Psoas muscle (tissue), 8 donors: Measurements from ENCODE around the gene HTR3A. TPM values are rescaled to one million over a fixed set of nuclear protein-coding genes. Genes with fewer than 3 reads are reported as not detected.
"Not testable (repeated sequence)": the region's sequence is repeated elsewhere in the genome, so short reads cannot be mapped to it uniquely, and the experiment has no call there.

ENCODE experiments used
- ATAC-seq, 4 donors: fragments of 200-7000 bp; cut with Tn5 transposase; one replicate each; pipeline ENCODE4 v1.9.1; 2020; ENCODE audit warnings: moderate library complexity in 3 of 4, mild to moderate bottlenecking in 2 of 4
- DNase-seq, 2 donors: peaks; one replicate each; pipeline ENCODE4 v3.0.0-alpha.2; 2020
- H3K27ac ChIP-seq: fragments of 200-600 bp; one replicate; pipeline ENCODE4 v1.8.0; 2022
- H3K27me3 ChIP-seq, 3 donors: fragments of 200-600 bp in 1 of 3; one replicate each; pipeline versions ENCODE4 v1.6.1 to v1.8.0; 2013 to 2022; ENCODE audit warnings: low read length in 2 of 3, mild to moderate bottlenecking in 2 of 3, moderate library complexity in 1 of 3; ENCODE audit not compliant: insufficient read depth in 3 of 3
- H3K36me3 ChIP-seq, 2 donors: fragments of 200-600 bp in 1 of 2; one replicate each; pipeline versions ENCODE4 v1.6.1 to v1.8.0; 2013 to 2022; ENCODE audit warnings: low read depth in 1 of 2, mild to moderate bottlenecking in 1 of 2, moderate library complexity in 1 of 2; ENCODE audit not compliant: insufficient read depth in 1 of 2
- H3K4me1 ChIP-seq: fragments of 200-600 bp; one replicate; pipeline ENCODE4 v1.8.0; 2022
- H3K4me3 ChIP-seq: fragments of 200-600 bp; one replicate; pipeline ENCODE4 v1.8.0; 2022; ENCODE audit warnings: mild to moderate bottlenecking
- H3K9me3 ChIP-seq: fragments of 200-600 bp; one replicate; pipeline ENCODE4 v1.8.0; 2022
- CTCF ChIP-seq: fragments of 200-600 bp; IDR thresholded peaks from one replicate; pipeline ENCODE4 v1.8.0; 2022; ENCODE audit warnings: antibody characterized with exemption
- WGBS, 3 donors: extraction: QIAGEN DNeasy Blood & Tissue Kit; methylation state at CpG; one replicate each; pipeline versions ENCODE4 v1.1.6 to v1.1.7; 2013; 5-methylcytosine and 5-hydroxymethylcytosine counted together
- intact Hi-C, 2 donors: fragments of 100-400 bp; cut with DNase I; formaldehyde crosslinking; loops; one replicate each; pipeline versions ENCODE4 v1.11.0 to v1.14.2; 2022
- polyA plus RNA-seq, 3 donors: library from polyadenylated mRNA; stranded (reverse); fragments of 200-250 nt; gene quantifications; one replicate each; pipeline ENCODE4 v1.2.3, GENCODE V29; 2013
- total RNA-seq, 4 donors: library from RNA; stranded (reverse); fragmentation: NEBNext Ultra II Directional in 2 of 4; extraction: Animal tissue kit (Norgen Biotek cat#: 25700) in 2 of 4; gene quantifications; one replicate each; pipeline versions ENCODE4 v1.2.1 to v1.2.4, GENCODE V29; 2021 to 2023
- donor health status: healthy with polysubstance abuse.
- donor health status: DM: no; HTN: no; CAD: no; lungs with moderate emphysema.
- donor health status: Bipolar disorder and iron deficiency.
- donor health status: healthy.
- donor health status: DM: yes; HTN: yes; CAD: no.
- donor health status: DM: no; HTN: no; CAD: no.
- donor health status: DM: no; HTN: no; CAD: no.
- donor health status: DM: yes; HTN: yes; CAD: no.

Gene HTR3A
- total and polyA plus RNA-seq, 7 donors = 0.03 to 1.4 TPM; not detected in 5

DNA sequence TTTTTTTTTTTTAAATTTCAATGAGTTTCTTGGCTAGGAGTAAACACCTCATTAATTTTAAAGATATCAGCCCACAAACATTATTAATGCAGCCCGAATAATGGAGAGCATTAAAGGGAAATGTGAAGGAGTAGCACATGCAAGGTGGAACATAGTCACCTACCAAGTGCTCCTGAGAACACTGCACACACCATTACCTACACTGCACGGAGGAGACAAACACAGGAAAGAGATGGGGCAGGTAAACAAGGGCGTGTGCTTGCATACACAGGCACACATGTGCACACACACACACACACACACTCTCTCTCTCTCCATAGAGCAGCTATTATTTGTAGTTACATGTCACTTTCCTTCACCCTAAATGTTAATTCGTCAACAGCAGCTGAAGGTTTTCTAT, 40.1 kb upstream of the HTR3A start:
- H3K4me1 ChIP-seq = no peaks in the 10 kb centered on the region
- H3K9me3 ChIP-seq = no peaks in the 10 kb centered on the region
- TF ChIP-seq CTCF = no peak
- intact Hi-C loops = no loop called here
- no peaks in the 10 kb centered on the region for H3K36me3 ChIP-seq
- ATAC-seq = no peak
- H3K4me3 ChIP-seq = no peak overlapping the region
- H3K27ac ChIP-seq = no peak overlapping the region
- H3K27me3 ChIP-seq = peaks cover 0 to 7% (median 0%) of the 10 kb centered on the region in 3 donors
- WGBS, 3 donors = 73 to 83% (median 78%) methylated on average over 4 of the region's 4 CpGs
- DNase-seq = no peak

DNA sequence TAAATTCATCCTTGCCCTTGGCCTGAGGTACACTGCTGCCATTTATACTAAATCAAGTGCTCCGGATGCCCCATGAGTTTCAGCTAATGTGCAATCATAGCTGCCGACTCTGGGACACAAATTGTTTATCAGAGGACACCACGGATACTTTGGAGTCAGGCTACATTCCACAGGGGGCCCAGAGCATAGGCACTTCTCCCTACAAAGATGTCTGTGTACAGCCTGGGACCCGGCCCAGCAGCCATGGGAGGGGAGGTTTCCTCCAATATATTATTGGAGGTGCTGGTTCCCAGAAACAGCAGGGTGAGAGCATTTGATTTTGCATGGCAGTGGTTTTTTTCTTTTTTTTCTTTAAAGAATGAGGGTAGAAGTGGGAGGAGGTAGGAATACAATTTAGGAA, 39.0 kb upstream of the HTR3A start:
- intact Hi-C loops = no loop called here
- Histone ChIP-seq H3K4me3 (no peak overlapping the region), H3K27ac (no peak overlapping the region), H3K4me1 (no peaks in the 10 kb centered on the region), H3K9me3 (no peaks in the 10 kb centered on the region), H3K36me3 (no peaks in the 10 kb centered on the region), H3K27me3 (peaks cover 0 to 7% (median 0%) of the 10 kb centered on the region in 3 donors)
- no peak for ATAC-seq
- 60 to 72% (median 62%) methylated on average over 4 of the region's 4 CpGs for WGBS, 3 donors
- DNase-seq = no peak
- no peak for TF ChIP-seq CTCF

DNA sequence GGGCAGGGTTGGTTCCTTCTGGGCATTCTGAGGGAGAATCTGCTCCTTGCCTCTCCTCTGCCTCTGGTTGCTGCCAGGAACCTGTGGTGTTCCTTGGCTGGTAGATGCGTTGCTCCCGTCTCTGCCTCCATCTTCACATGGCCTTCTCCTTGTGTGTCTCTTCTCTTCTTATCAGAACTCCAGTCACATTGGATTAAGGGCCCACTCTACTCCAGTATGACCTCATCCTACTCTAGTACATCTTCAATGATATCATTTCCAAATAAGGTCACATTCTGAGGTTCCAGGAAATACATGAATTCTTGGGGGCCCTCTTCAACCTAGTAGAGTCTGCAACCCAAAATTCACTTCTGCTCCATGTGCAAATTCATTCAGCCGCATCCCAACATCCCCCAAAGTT, 37.0 kb upstream of the HTR3A start:
- intact Hi-C loops = no loop called here
- 63 to 96% (median 85%) methylated on average over 3 of the region's 3 CpGs for WGBS, 3 donors
- no peak overlapping the region for H3K4me3 ChIP-seq
- no peak for DNase-seq
- no peak for ATAC-seq
- H3K27ac ChIP-seq = no peak overlapping the region
- TF ChIP-seq CTCF = no peak
- H3K4me1 ChIP-seq = no peaks in the 10 kb centered on the region
- no peaks in the 10 kb centered on the region for H3K36me3 ChIP-seq
- H3K27me3 ChIP-seq = peaks cover 0 to 7% (median 0%) of the 10 kb centered on the region in 3 donors
- H3K9me3 ChIP-seq = no peaks in the 10 kb centered on the region

DNA sequence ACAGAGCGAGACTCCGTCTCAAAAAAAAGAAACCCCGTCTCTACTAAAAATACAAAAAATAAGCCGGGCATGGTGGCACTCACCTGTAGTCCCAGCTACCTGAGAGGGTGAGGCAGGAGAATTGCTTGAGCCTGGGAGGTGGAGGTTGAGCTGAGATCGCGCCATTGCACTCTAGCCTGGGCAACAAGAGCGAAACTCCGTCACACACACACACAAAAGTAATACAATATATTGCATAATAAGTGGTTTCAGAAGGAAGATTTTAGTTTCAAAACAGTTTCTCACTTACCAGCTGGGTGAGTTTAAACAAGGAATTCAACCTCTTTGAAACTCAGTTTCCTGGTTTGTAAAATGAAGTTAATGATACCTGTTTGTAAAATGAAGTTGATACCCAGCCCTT, 32.7 kb upstream of the HTR3A start:
- intact Hi-C loops = loop anchor here in 1 of 2 donors (5.0 kb wide), 1 partner anchor 475 kb away; no protein-coding TSS in a partner anchor
- no peaks in the 10 kb centered on the region for H3K9me3 ChIP-seq
- ATAC-seq (no peak), DNase-seq (no peak)
- no peak overlapping the region for H3K27ac ChIP-seq
- TF ChIP-seq CTCF = no peak
- H3K4me1 ChIP-seq = no peaks in the 10 kb centered on the region
- no peaks in the 10 kb centered on the region for H3K36me3 ChIP-seq
- WGBS, 3 donors = 92 to 95% (median 94%) methylated on average over 8 of the region's 8 CpGs
- no peaks in the 10 kb centered on the region for H3K27me3 ChIP-seq
- H3K4me3 ChIP-seq = no peak overlapping the region

DNA sequence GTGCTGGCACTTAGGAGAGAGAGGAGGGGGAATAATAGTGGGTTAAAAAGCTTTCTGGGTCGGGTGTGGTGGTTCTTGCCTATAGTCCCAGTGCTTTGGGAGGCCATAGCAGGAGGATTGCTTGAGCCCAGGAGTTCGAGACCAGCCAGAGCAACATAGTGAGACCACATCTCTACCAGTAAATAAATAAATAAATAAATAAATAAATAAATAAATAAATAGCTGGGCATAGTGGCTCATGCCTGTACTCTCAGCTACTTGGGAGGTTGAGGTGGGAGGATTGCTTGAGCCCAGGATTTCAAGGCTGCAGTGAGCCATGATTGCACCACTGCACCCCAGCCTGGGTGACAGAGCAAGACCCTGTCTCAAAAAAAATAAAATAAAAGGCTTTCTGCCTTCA, 28.7 kb upstream of the HTR3A start:
- H3K27me3 ChIP-seq, H3K4me1 ChIP-seq, H3K4me3 ChIP-seq, H3K27ac ChIP-seq, H3K9me3 ChIP-seq, intact Hi-C loops, ATAC-seq, H3K36me3 ChIP-seq, DNase-seq: not testable (repeated sequence)
- WGBS, 3 donors = 76 to 85% (median 82%) methylated on average over 2 of the region's 2 CpGs
